Esophagus squamous epithelium (tissue), 4 donors: Measurements from ENCODE around the gene KIF2A.

Experiments
- CTCF ChIP-seq, 6 experiments: fragments of 450-650 bp in 4 of 6; fragments of 200-600 bp in 2 of 6; sonication (generic) in 2 of 6; IDR thresholded peaks; one replicate each; pipeline ENCODE4 v1.5.1; 2016 to 2019; ENCODE audit warnings: antibody characterized with exemption in 6 of 6, mild to moderate bottlenecking in 4 of 6, moderate library complexity in 4 of 6
- POLR2A ChIP-seq, 4 donors: fragments of 450-650 bp; IDR thresholded peaks; one replicate each; pipeline ENCODE4 v1.6.1; 2017; ENCODE audit warnings: antibody characterized with exemption in 4 of 4, mild to moderate bottlenecking in 4 of 4, moderate library complexity in 3 of 4

GRCh38 chr5:62309107-62309506 lies 3.1 kb downstream of the KIF2A start:
- no peak for TF ChIP-seq CTCF (IDR thresholded peaks at IDR 0.05)
- no peak for TF ChIP-seq POLR2A (IDR thresholded peaks at IDR 0.05)
